Activated naive CD4-positive, alpha-beta T cell treated with anti-CD3 and anti-CD28 coated beads, Interleukin-2, amount 50 U/mL, for 24 hours (primary cell): ENCODE results near the gene SYNCRIP.
"Not testable (repeated sequence)": the region's sequence is repeated elsewhere in the genome, so short reads cannot be mapped to it uniquely, and the experiment has no call there.

Experiments used
- H3K27ac Mint-ChIP-seq: one replicate; pipeline ENCODE4 v1.8.0; 2021; ENCODE audit warnings: mild to moderate bottlenecking, mixed read lengths
- H3K27me3 Mint-ChIP-seq: one replicate; pipeline ENCODE4 v1.8.0; 2021; ENCODE audit warnings: mixed read lengths
- H3K36me3 Mint-ChIP-seq: one replicate; pipeline ENCODE4 v1.8.0; 2021; ENCODE audit warnings: mixed read lengths
- H3K4me1 Mint-ChIP-seq: one replicate; pipeline ENCODE4 v1.8.0; 2021; ENCODE audit warnings: mixed read lengths
- H3K4me3 Mint-ChIP-seq: one replicate; pipeline ENCODE4 v1.8.0; 2021; ENCODE audit warnings: mild to moderate bottlenecking, mixed read lengths
- H3K9me3 Mint-ChIP-seq: one replicate; pipeline ENCODE4 v1.8.0; 2021; ENCODE audit warnings: mixed read lengths

SYNCRIP gene

GRCh38 chr6:85640821-85641220 is 1.9 kb downstream of the SYNCRIP start:
- Mint-ChIP-seq H3K36me3 (peaks cover 44% of the 10 kb centered on the region), H3K27me3 (no peaks in the 10 kb centered on the region), H3K27ac (peak overlapping the region; percentile 78), H3K4me3 (peak overlapping the region; percentile 95), H3K4me1 (peaks cover 63% of the 10 kb centered on the region), H3K9me3 (no peaks in the 10 kb centered on the region)

DNA sequence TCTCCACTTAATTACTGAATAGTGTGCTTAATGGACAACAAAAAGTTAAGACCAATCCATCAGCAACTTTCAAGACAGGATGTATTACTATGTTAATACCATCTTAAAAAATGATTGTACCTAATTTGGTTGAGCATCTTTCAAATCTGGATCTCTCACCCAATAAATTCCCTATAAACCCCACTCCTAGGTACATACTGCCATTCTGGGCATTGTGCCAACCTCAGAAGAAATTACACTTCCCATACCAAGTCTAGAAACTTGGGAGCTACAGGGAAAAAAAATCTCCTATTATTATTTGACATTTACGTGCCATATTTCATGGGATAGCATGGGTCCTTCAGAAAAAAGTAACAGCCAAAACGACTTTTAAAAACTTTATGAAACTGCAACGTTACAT is 5.1 kb downstream of the SYNCRIP start:
- Mint-ChIP-seq H3K27ac (no peak overlapping the region), H3K27me3 (no peaks in the 10 kb centered on the region), H3K36me3 (peaks cover 50% of the 10 kb centered on the region), H3K9me3 (no peaks in the 10 kb centered on the region), H3K4me3 (peak overlapping the region; percentile 95), H3K4me1 (peaks cover 70% of the 10 kb centered on the region)

DNA sequence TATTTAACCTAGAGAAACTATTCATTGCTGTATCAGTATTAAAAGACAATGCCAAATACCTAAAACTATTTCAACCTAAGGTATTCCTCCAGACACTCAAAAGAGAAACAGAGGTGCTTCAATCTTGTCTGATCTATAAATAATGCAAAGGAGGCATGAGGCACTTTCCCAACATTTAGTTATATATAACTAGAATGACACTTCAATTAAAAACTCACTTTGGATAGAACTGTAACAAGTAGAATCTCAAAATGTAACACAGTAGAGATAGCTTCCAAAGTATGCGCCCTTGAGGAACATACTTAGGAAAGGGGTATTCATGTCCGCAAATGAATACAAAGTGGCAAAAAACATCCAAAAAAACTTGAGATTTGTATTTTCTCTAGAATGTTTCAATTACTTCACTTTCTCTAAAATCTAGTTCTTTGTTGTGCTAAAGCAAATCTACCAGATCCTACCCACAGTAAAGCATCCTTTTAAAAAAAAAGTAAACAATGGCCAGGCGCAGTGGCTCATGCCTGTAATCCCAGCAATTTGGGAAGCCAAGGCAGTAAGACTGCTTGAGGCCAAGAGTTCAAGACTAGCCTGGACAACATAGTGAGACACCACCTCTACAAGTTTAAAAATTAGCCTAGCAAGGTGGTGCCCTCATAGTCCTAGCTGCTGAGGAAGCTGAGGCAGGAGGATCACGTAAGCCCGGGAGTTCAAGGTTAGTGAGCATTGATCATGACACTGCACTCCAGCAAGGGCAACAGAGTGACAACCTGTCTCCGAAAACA is 10.3 kb downstream of the SYNCRIP start:
- Mint-ChIP-seq H3K4me1 (peaks cover 65% of the 10 kb centered on the region), H3K36me3 (peaks cover 32% of the 10 kb centered on the region), H3K27ac (no peak overlapping the region), H3K4me3 (no peak overlapping the region), H3K27me3 (no peaks in the 10 kb centered on the region), H3K9me3 (no peaks in the 10 kb centered on the region)

DNA sequence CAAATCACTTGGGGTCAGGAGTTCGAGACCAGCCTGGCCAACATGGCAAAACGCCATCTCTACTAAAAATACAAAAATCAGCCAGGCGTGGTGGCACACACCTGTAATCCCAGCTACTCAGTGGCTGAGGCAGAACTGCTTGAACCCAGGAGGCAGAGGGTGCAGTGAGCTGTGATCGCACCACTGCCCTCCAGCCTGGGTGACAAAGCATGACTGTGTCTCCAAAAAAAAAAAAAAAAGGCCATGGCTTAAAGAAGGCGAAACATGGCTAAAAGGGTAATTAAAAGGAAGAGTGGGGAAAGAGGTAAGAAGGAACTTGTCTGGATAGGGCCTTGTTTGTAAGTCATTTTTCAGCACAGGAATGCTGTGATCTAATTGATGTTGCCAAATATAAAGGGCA is 11.6 kb downstream of the SYNCRIP start:
- H3K27me3 Mint-ChIP-seq, H3K4me3 Mint-ChIP-seq, H3K9me3 Mint-ChIP-seq, H3K27ac Mint-ChIP-seq: not testable (repeated sequence)
- peaks cover 28% of the 10 kb centered on the region for H3K36me3 Mint-ChIP-seq
- H3K4me1 Mint-ChIP-seq = peaks cover 64% of the 10 kb centered on the region

- Mint-ChIP-seq H3K9me3 (no peaks in the 10 kb centered on the region), H3K36me3 (peaks cover 39% of the 10 kb centered on the region), H3K27me3 (no peaks in the 10 kb centered on the region), H3K4me3 (no peak overlapping the region), H3K4me1 (peaks cover 71% of the 10 kb centered on the region), H3K27ac (peak overlapping the region; percentile 61)
Measured at GRCh38 chr6:85628353-85628752, 14.3 kb downstream of the SYNCRIP start.

GRCh38 chr6:85620308-85620707 is 22.4 kb downstream of the SYNCRIP start:
- no peak overlapping the region for H3K4me3 Mint-ChIP-seq
- H3K27me3 Mint-ChIP-seq = no peaks in the 10 kb centered on the region
- H3K9me3 Mint-ChIP-seq = no peaks in the 10 kb centered on the region
- H3K27ac Mint-ChIP-seq = no peak overlapping the region
- peaks cover 38% of the 10 kb centered on the region for H3K36me3 Mint-ChIP-seq
- peaks cover 45% of the 10 kb centered on the region for H3K4me1 Mint-ChIP-seq

DNA sequence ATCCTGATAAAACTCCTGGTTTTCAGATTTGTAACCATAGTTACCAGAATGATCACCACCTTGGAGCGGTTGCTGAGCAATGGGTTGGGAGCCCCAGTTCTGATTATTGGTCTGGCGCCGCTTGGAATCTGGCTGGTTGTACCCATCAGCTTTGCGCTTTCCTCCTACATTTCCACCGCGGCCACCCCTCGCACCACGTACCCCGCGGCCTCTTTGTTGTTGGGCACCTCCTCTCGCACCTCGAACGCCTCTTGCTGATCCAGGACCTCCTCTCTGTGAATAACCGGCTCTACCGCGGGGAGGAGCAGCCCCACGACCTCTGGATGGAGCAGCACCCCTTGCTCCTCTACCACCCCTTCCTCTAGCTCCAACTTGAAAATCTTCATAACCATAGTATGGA is 27.9 kb downstream of the SYNCRIP start:
- peaks cover 16% of the 10 kb centered on the region for H3K4me1 Mint-ChIP-seq
- H3K4me3 Mint-ChIP-seq = no peak overlapping the region
- H3K27ac Mint-ChIP-seq = no peak overlapping the region
- no peaks in the 10 kb centered on the region for H3K27me3 Mint-ChIP-seq
- H3K36me3 Mint-ChIP-seq = peaks cover 35% of the 10 kb centered on the region
- H3K9me3 Mint-ChIP-seq = no peaks in the 10 kb centered on the region

DNA sequence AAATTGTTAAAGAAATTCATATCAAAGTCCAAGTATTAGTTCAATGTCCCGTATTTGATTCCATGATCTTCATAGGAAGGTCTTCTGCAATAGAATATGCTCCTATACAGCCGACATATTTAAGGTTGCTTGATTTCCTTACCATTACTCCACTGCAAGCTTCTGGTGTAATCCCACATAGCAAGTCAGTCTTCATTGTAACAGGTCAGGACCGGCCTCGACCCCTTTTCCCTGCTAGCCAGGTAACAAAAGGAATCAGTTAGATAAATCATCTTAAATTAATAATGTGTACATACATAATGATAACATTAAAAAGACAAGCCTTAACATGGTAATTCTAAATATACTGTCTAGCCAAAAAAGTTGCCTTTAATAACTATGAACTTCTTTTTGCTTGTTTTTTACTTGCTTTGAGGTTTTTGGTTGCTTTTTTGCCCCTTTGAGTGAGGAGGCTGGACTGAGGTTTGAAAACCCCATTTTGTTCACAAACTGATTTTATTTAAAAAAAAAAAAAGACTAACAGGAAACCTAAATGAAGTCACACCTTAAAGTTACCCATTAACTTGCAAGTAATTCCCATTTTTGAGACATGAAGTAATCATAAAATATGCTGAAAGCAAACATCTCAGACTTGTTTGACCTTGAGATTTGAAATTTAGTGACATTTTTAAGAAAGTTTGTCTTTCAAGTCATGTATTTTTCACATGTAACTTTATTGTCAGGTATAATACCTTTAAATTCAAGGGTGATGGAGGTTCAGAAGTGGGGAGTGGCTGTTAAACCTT is 29.8 kb downstream of the SYNCRIP start:
- H3K4me1 Mint-ChIP-seq = peaks cover 9% of the 10 kb centered on the region
- no peaks in the 10 kb centered on the region for H3K9me3 Mint-ChIP-seq
- H3K4me3 Mint-ChIP-seq = no peak overlapping the region
- peaks cover 35% of the 10 kb centered on the region for H3K36me3 Mint-ChIP-seq
- no peak overlapping the region for H3K27ac Mint-ChIP-seq
- no peaks in the 10 kb centered on the region for H3K27me3 Mint-ChIP-seq

DNA sequence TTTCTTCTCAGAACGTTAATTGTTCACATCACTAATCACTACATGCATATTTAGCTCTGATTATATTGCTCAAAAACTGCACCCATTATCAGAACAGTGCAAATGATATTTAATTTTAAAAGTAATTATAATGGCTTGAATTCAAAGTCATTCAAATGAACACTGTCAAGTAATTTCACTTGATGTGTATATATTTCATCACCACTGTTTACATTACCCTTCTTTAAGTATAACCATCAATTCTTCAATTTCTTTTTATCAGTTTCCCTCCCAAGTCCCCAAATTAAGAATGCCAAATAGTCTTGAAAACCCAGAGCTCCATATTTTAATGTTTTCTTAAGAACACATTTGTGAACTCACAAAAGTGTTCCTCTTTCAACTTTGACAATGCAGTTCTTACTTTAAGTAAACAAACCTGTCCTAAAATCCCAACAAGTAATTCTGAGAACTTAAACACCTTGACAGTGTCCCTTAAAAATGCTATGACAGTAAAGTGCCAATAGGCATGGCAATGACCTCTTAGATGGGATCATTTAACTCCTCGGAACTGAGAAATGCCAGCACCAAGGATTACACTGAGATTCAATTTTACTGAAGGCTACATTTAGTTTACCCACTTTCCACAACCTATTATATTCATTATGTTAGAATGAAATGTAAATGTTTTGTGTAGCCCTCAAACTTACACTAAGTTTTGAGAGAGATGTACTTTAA is 32.3 kb downstream of the SYNCRIP start:
- H3K4me1 Mint-ChIP-seq = peaks cover 9% of the 10 kb centered on the region
- H3K27ac Mint-ChIP-seq = peak overlapping the region; percentile 53
- H3K27me3 Mint-ChIP-seq = no peaks in the 10 kb centered on the region
- no peak overlapping the region for H3K4me3 Mint-ChIP-seq
- H3K36me3 Mint-ChIP-seq = peaks cover 28% of the 10 kb centered on the region
- H3K9me3 Mint-ChIP-seq = no peaks in the 10 kb centered on the region

GRCh38 chr6:85602100-85602499 is 40.6 kb downstream of the SYNCRIP start:
- no peak overlapping the region for H3K27ac Mint-ChIP-seq
- H3K36me3 Mint-ChIP-seq = peaks cover 2% of the 10 kb centered on the region
- H3K4me1 Mint-ChIP-seq = peaks cover 3% of the 10 kb centered on the region

GRCh38 chr6:85600713-85601313 is 41.9 kb downstream of the SYNCRIP start:
- Mint-ChIP-seq H3K4me1 (peaks cover 3% of the 10 kb centered on the region), H3K27me3 (no peaks in the 10 kb centered on the region), H3K9me3 (no peaks in the 10 kb centered on the region), H3K4me3 (no peak overlapping the region), H3K36me3 (peaks cover 2% of the 10 kb centered on the region), H3K27ac (peak overlapping the region; percentile 83)

More at GRCh38 chr6:85602100-85602499, 40.6 kb downstream of the SYNCRIP start:
- Mint-ChIP-seq H3K27me3 (no peaks in the 10 kb centered on the region), H3K9me3 (no peaks in the 10 kb centered on the region), H3K4me3 (no peak overlapping the region)

- Mint-ChIP-seq H3K4me3 (peak overlapping the region; percentile 94), H3K27ac (peak overlapping the region; percentile 93), H3K36me3 (peaks cover 5% of the 10 kb centered on the region), H3K9me3 (no peaks in the 10 kb centered on the region), H3K27me3 (no peaks in the 10 kb centered on the region), H3K4me1 (peaks cover 47% of the 10 kb centered on the region)
Measured at GRCh38 chr6:85594197-85594930, 48.3 kb downstream of the SYNCRIP start.

DNA sequence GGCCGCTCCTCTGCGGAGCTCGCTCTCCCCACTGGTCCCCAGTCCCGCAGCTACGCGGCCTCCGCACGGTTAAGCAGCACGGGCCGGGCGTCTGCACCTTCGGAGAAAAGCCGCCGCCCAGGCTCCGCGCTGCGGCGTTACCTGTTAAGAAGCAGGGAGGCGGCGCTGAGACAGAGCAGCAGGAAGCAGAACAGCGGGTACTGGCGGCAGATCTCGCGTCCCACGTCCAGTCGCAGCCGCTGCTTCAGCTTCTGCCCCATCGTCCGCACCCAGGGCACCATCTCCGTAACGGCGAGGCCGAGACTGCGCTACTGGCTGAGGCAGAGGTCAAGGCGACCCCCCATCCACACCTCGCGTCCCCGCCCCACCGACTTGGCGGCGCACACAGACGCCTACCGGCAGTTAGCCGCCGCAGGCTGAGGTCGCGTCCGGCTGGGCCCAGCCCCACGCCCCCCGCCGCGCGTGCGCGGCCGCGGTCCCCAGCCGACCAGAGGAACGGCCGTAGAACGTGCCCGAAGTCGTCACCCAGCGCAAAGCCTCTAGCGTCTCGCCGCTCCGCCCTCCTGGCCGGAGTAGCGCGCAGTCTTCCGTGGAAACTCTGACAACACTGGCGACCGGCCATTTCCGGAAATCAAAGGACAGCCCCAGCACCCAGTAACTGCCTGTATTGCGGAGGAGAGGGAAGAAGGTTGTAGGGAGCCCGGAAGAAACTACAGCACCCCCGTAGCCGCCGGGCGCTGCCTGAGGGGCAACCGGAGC is 49.1 kb downstream of the SYNCRIP start, which contains the start of gene SNX14:
Gene SNX14 (minus strand): TSS at position 421 of the 759 bp plus-strand sequence. CDS start 140 bp downstream, at position 281.
- H3K36me3 Mint-ChIP-seq = peaks cover 7% of the 10 kb centered on the region
- H3K9me3 Mint-ChIP-seq = no peaks in the 10 kb centered on the region
- H3K4me3 Mint-ChIP-seq = peak within 1 kb of the TSS; percentile 94
- H3K4me1 Mint-ChIP-seq = peaks cover 55% of the 10 kb centered on the region
- no peaks in the 10 kb centered on the region for H3K27me3 Mint-ChIP-seq
- peak within 1 kb of the TSS; percentile 93 for H3K27ac Mint-ChIP-seq

- Mint-ChIP-seq H3K4me1 (peaks cover 59% of the 10 kb centered on the region), H3K9me3 (no peaks in the 10 kb centered on the region), H3K36me3 (peaks cover 9% of the 10 kb centered on the region), H3K27me3 (no peaks in the 10 kb centered on the region), H3K4me3 (peak overlapping the region; percentile 94), H3K27ac (no peak overlapping the region)
Measured at GRCh38 chr6:85592033-85592432, 50.7 kb downstream of the SYNCRIP start.
